SK-N-MC (cell line): Measurements from ENCODE around the gene NPPC.

ENCODE experiments used
- DNase-seq: peaks from one replicate; pipeline ENCODE4 v3.0.0-alpha.2; 2011; ENCODE audit warnings: low read depth, low spot score
- H3K27ac ChIP-seq: fragments of 200-600 bp; sonication (generic); 2 replicates; pipeline ENCODE4 v1.5.1; 2016; ENCODE audit warnings: mixed run types
- H3K36me3 ChIP-seq: fragments of 200-600 bp; sonication (generic); 2 replicates; pipeline ENCODE4 v1.6.1; 2017; ENCODE audit warnings: antibody characterized with exemption, low read length, mixed read lengths; ENCODE audit not compliant: insufficient read depth
- H3K4me3 ChIP-seq: fragments of 200-600 bp; sonication (generic); 2 replicates; pipeline ENCODE4 v1.5.1; 2016
- H3K9ac ChIP-seq: fragments of 200-600 bp; sonication (generic); 2 replicates; pipeline ENCODE4 v1.8.0; 2017; ENCODE audit warnings: mixed run types, mixed read lengths; ENCODE audit not compliant: insufficient read length
- H3K9me3 ChIP-seq: fragments of 200-600 bp; sonication (generic); 2 replicates; pipeline ENCODE4 v1.6.1; 2017; ENCODE audit warnings: low read depth, mild to moderate bottlenecking, antibody characterized with exemption, low read length, moderate library complexity, mixed read lengths
- EZH2 ChIP-seq: fragments of 200-600 bp; sonication (generic); IDR thresholded peaks from one replicate; pipeline ENCODE4 v1.6.1; 2017; ENCODE audit warnings: antibody characterized with exemption
- FOXP2 ChIP-seq: optimal IDR thresholded peaks from 2 replicates; pipeline ENCODE3; 2011; ENCODE audit warnings: mild to moderate bottlenecking, moderate library complexity; ENCODE audit not compliant: insufficient read depth; ENCODE audit errors: extremely low read length, control extremely low read depth
- POLR2AphosphoS5 ChIP-seq: IDR thresholded peaks from 2 replicates; pipeline ENCODE4 v1.6.1; 2012; ENCODE audit warnings: mild to moderate bottlenecking, low read depth, low read length, borderline replicate concordance

NPPC gene

GRCh38 chr2:231940795-231941194 lies 14.6 kb upstream of the NPPC start:
- H3K27ac ChIP-seq: no peak overlapping the region
- H3K9me3 ChIP-seq: no peaks in the 10 kb centered on the region
- no peaks in the 10 kb centered on the region for H3K36me3 ChIP-seq
- DNase-seq: no peak
- no peak overlapping the region for H3K9ac ChIP-seq
- no peak overlapping the region for H3K4me3 ChIP-seq
- TF ChIP-seq POLR2AphosphoS5 (no peak), FOXP2 (no peak), EZH2 (no peak)

GRCh38 chr2:231939022-231939421 lies 12.8 kb upstream of the NPPC start:
- no peaks in the 10 kb centered on the region for H3K36me3 ChIP-seq
- H3K9ac ChIP-seq: no peak overlapping the region
- H3K9me3 ChIP-seq: no peaks in the 10 kb centered on the region
- no peak overlapping the region for H3K4me3 ChIP-seq
- H3K27ac ChIP-seq: no peak overlapping the region
- no peak for DNase-seq
- TF ChIP-seq EZH2 (no peak), FOXP2 (no peak), POLR2AphosphoS5 (no peak)

GRCh38 chr2:231937057-231937456 lies 10.9 kb upstream of the NPPC start:
- no peak for TF ChIP-seq EZH2
- TF ChIP-seq FOXP2: no peak
- TF ChIP-seq POLR2AphosphoS5: no peak
- DNase-seq: no peak
- no peak overlapping the region for H3K27ac ChIP-seq
- H3K36me3 ChIP-seq: no peaks in the 10 kb centered on the region
- no peak overlapping the region for H3K4me3 ChIP-seq
- no peaks in the 10 kb centered on the region for H3K9me3 ChIP-seq
- H3K9ac ChIP-seq: no peak overlapping the region

GRCh38 chr2:231936491-231936890 lies 10.3 kb upstream of the NPPC start:
- TF ChIP-seq POLR2AphosphoS5 (no peak), FOXP2 (no peak)
- H3K9ac ChIP-seq: no peak overlapping the region
- no peak for DNase-seq

GRCh38 chr2:231935815-231936214 lies 9.6 kb upstream of the NPPC start:
- H3K9ac ChIP-seq: no peak overlapping the region
- no peak overlapping the region for H3K27ac ChIP-seq
- no peaks in the 10 kb centered on the region for H3K9me3 ChIP-seq
- TF ChIP-seq FOXP2 (no peak), POLR2AphosphoS5 (no peak), EZH2 (no peak)
- no peak overlapping the region for H3K4me3 ChIP-seq
- DNase-seq: no peak
- no peaks in the 10 kb centered on the region for H3K36me3 ChIP-seq

More at GRCh38 chr2:231936491-231936890, 10.3 kb upstream of the NPPC start:
- Histone ChIP-seq H3K9me3 (no peaks in the 10 kb centered on the region), H3K27ac (no peak overlapping the region), H3K36me3 (no peaks in the 10 kb centered on the region), H3K4me3 (no peak overlapping the region)

- no peak overlapping the region for H3K9ac ChIP-seq
- H3K27ac ChIP-seq: no peak overlapping the region
- H3K9me3 ChIP-seq: no peaks in the 10 kb centered on the region
- H3K36me3 ChIP-seq: no peaks in the 10 kb centered on the region
- TF ChIP-seq POLR2AphosphoS5: no peak
- TF ChIP-seq FOXP2: no peak
- TF ChIP-seq EZH2: no peak
- DNase-seq: no peak
- H3K4me3 ChIP-seq: no peak overlapping the region
These were observed 9.0 kb upstream of the NPPC start for GRCh38 chr2:231935207-231935524.

GRCh38 chr2:231934441-231935206 lies 8.4 kb upstream of the NPPC start:
- H3K9me3 ChIP-seq: no peaks in the 10 kb centered on the region
- no peak for DNase-seq
- no peak for TF ChIP-seq POLR2AphosphoS5
- no peak for TF ChIP-seq EZH2
- no peak for TF ChIP-seq FOXP2
- H3K36me3 ChIP-seq: no peaks in the 10 kb centered on the region
- H3K9ac ChIP-seq: no peak overlapping the region
- H3K4me3 ChIP-seq: no peak overlapping the region
- no peak overlapping the region for H3K27ac ChIP-seq

GRCh38 chr2:231933916-231934401 lies 7.8 kb upstream of the NPPC start:
- H3K4me3 ChIP-seq: no peak overlapping the region
- no peak overlapping the region for H3K27ac ChIP-seq
- no peaks in the 10 kb centered on the region for H3K36me3 ChIP-seq
- no peak overlapping the region for H3K9ac ChIP-seq
- no peak for DNase-seq
- no peaks in the 10 kb centered on the region for H3K9me3 ChIP-seq
- TF ChIP-seq EZH2 (no peak), FOXP2 (no peak), POLR2AphosphoS5 (no peak)
